Bronchus fibroblast of lung (primary cell): ENCODE measurements around the gene BRMS1L. TPM values are rescaled to one million over a fixed set of nuclear protein-coding genes. Genes with fewer than 3 reads are reported as not detected.

ENCODE experiments used
- total RNA-seq: library from RNA; depleted of rRNA; stranded (reverse); fragments of >200 nt; gene quantifications from 2 replicates; pipeline ENCODE4 v1.2.3, GENCODE V29; 2015

The BRMS1L gene
- total RNA-seq, result 3.7 and 4.2 TPM in 2 replicates

GRCh38 chr14:35826218-35826951, at the start of gene BRMS1L:
Gene BRMS1L, plus strand, starts transcription at chr14:35826338. Its CDS starts 179 bp downstream, at chr14:35826517.

DNA sequence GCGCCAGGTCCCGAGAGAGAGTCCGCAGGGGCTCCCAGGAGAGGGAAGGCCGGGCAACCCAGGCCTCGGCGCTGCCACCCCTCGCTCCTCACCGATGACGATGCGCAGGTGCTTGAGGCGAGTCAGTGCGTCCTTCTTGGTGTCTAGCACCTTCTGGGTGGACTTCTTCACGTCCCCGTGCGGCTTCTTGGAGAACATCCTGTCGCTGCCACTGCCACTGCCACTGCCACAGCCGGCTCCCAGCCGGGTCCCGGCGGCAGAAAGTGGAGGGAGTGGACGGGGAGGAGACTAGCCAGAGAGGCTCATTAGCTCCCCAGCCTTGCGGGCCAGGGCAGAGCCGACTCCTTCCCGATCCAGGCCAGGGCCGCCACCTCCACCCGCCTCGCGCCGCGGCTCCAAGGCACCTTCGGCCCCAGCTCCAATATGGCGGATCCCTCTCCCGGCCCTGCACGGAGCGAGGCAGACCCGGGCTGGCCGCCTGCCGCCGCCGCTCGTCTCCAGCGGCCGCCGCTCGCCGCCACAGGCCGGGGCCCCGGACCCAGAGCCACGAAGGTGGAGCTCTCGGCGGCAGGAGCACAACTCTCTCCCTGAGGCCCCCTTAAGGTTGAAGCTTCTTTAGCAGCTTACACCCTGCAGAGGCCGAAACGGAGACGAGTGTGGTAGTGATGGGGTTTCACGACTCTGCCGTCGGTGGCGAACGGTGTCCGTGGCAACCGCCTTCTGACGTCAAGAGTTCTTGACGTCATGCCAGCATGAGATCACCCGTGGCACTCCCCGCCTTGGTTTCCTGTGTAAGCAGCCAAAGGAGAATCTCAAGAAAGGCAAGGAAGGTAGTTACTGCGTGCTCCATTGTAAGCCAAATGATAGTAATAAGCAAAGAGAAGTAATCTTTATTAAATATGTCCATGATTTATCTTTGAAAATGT, 17.2 kb upstream of the BRMS1L start, which contains the start of gene RALGAPA1:
Gene RALGAPA1 (minus strand): TSS at position 658 of the 926 bp plus-strand sequence. CDS start 460 bp downstream, at position 198.

Other genes with a start within 250 kb of the BRMS1L start
- 5.4 and 7.2 TPM in 2 replicates for gene RALGAPA1, start 17.0 kb upstream of the BRMS1L start, total RNA-seq